ENCODE measurements around the gene NISCH.

Gene NISCH

GRCh38 chr3:52533623-52534280 lies 78.3 kb downstream of the NISCH start, which contains the start of gene NT5DC2:
TSS of gene NT5DC2 (minus strand) at chr3:52533857. CDS start at chr3:52533737, 120 bp downstream.
- peaks cover 18% of the 10 kb centered on the region for H3K4me1 ChIP-seq (ENCODE audit: insufficient read depth, poor library complexity, severe bottlenecking)
- peak within 1 kb of the TSS; percentile 73 for H3K27ac ChIP-seq (ENCODE audit: poor library complexity, severe bottlenecking)
- H3K36me3 ChIP-seq (ENCODE audit: low read depth), result peaks cover 4% of the 10 kb centered on the region
- TF ChIP-seq CTCF (IDR thresholded peaks at IDR 0.05; ENCODE audit: poor library complexity, severe bottlenecking), result peak; percentile 19
- DNase-seq (ENCODE audit: low spot score) (no peak), ATAC-seq (ENCODE audit: low read depth) (peak; percentile 28)
- no peaks in the 10 kb centered on the region for H3K27me3 ChIP-seq (ENCODE audit: insufficient read depth, poor library complexity, severe bottlenecking)
- H3K4me3 ChIP-seq (ENCODE audit: severe bottlenecking), result peak within 1 kb of the TSS; percentile 88
- no peaks in the 10 kb centered on the region for H3K9me3 ChIP-seq (ENCODE audit: severe bottlenecking)

- Histone ChIP-seq H3K36me3 (ENCODE audit: low read depth) (no peaks in the 10 kb centered on the region; the same call in 1 of the 2 replicates), H3K9me3 (ENCODE audit: severe bottlenecking) (no peaks in the 10 kb centered on the region), H3K4me3 (ENCODE audit: severe bottlenecking) (peak overlapping the region; percentile 88), H3K27ac (ENCODE audit: poor library complexity, severe bottlenecking) (peak overlapping the region; percentile 73), H3K27me3 (ENCODE audit: insufficient read depth, poor library complexity, severe bottlenecking) (no peaks in the 10 kb centered on the region), H3K4me1 (ENCODE audit: insufficient read depth, poor library complexity, severe bottlenecking) (peaks cover 23% of the 10 kb centered on the region)
- TF ChIP-seq CTCF (IDR thresholded peaks at IDR 0.05; ENCODE audit: poor library complexity, severe bottlenecking), result no peak
- DNase-seq (ENCODE audit: low spot score) (peak; percentile 66), ATAC-seq (ENCODE audit: low read depth) (no peak)
These were observed 79.1 kb downstream of the NISCH start for GRCh38 chr3:52534281-52535183.

- Histone ChIP-seq H3K9me3 (ENCODE audit: severe bottlenecking) (no peaks in the 10 kb centered on the region), H3K4me3 (ENCODE audit: severe bottlenecking) (no peak overlapping the region), H3K4me1 (ENCODE audit: insufficient read depth, poor library complexity, severe bottlenecking) (peaks cover 23% of the 10 kb centered on the region), H3K27me3 (ENCODE audit: insufficient read depth, poor library complexity, severe bottlenecking) (no peaks in the 10 kb centered on the region), H3K36me3 (ENCODE audit: low read depth) (peaks cover 9% of the 10 kb centered on the region), H3K27ac (ENCODE audit: poor library complexity, severe bottlenecking) (peak overlapping the region; percentile 73)
- no peak for TF ChIP-seq CTCF (IDR thresholded peaks at IDR 0.05; ENCODE audit: poor library complexity, severe bottlenecking)
- ATAC-seq (ENCODE audit: low read depth) (no peak), DNase-seq (ENCODE audit: low spot score) (no peak)
These were observed 80.2 kb downstream of the NISCH start for GRCh38 chr3:52535411-52536111.

- no peak for TF ChIP-seq CTCF (IDR thresholded peaks at IDR 0.05; ENCODE audit: poor library complexity, severe bottlenecking)
These were observed 80.6 kb downstream of the NISCH start for GRCh38 chr3:52536112-52536368.

More at GRCh38 chr3:52536112-52536368, 80.6 kb downstream of the NISCH start:
- DNase-seq (ENCODE audit: low spot score) (no peak), ATAC-seq (ENCODE audit: low read depth) (no peak)
- peaks cover 14% of the 10 kb centered on the region for H3K36me3 ChIP-seq (ENCODE audit: low read depth)
- H3K9me3 ChIP-seq (ENCODE audit: severe bottlenecking), result no peaks in the 10 kb centered on the region
- peak overlapping the region; percentile 73 for H3K27ac ChIP-seq (ENCODE audit: poor library complexity, severe bottlenecking)
- peaks cover 23% of the 10 kb centered on the region for H3K4me1 ChIP-seq (ENCODE audit: insufficient read depth, poor library complexity, severe bottlenecking)
- no peaks in the 10 kb centered on the region for H3K27me3 ChIP-seq (ENCODE audit: insufficient read depth, poor library complexity, severe bottlenecking)
- H3K4me3 ChIP-seq (ENCODE audit: severe bottlenecking), result no peak overlapping the region

All from RWPE2 (cell line).